Spleen (tissue), 11 donors: ENCODE measurements around the gene VAV2. TPM values are rescaled to one million over a fixed set of nuclear protein-coding genes. Genes with fewer than 3 reads are reported as not detected.
A peak's percentile ranks its signal among the peaks of the same experiment; 100 is the strongest.

ENCODE experiments used
- DNase-seq: peaks from one replicate; pipeline ENCODE4 v3.0.0-alpha.2; 2020
- H3K27ac ChIP-seq, 8 donors: fragments of 200-600 bp; sonication (generic) in 7 of 8; 1 replicate in 4 of 8; 2 replicates in 4 of 8; pipeline versions ENCODE4 v1.5.0 to v1.8.0; 2016 to 2021; ENCODE audit warnings: inconsistent platforms in 4 of 8, mild to moderate bottlenecking in 4 of 8, moderate library complexity in 1 of 8
- H3K27me3 ChIP-seq, 7 donors: fragments of 200-600 bp; sonication (generic) in 6 of 7; replicated peaks in 1 of 7; 1 replicate in 4 of 7; 2 replicates in 3 of 7; pipeline versions ENCODE4 v1.5.0 to v1.8.0; 2016 to 2021; ENCODE audit warnings: inconsistent platforms in 3 of 7, mild to moderate bottlenecking in 1 of 7
- H3K36me3 ChIP-seq, 6 donors: fragments of 200-600 bp; sonication (generic) in 5 of 6; 1 replicate in 4 of 6; 2 replicates in 2 of 6; pipeline versions ENCODE4 v1.5.0 to v1.8.0; 2016 to 2021; ENCODE audit warnings: inconsistent platforms in 2 of 6
- H3K4me1 ChIP-seq, 6 donors: fragments of 200-600 bp; sonication (generic) in 5 of 6; 1 replicate in 3 of 6; 2 replicates in 3 of 6; pipeline versions ENCODE4 v1.5.0 to v1.8.0; 2016 to 2021; ENCODE audit warnings: inconsistent platforms in 3 of 6
- H3K4me3 ChIP-seq, 8 donors: fragments of 200-600 bp; sonication (generic) in 7 of 8; 1 replicate in 4 of 8; 2 replicates in 4 of 8; pipeline versions ENCODE4 v1.5.0 to v1.8.0; 2016 to 2021; ENCODE audit warnings: inconsistent platforms in 4 of 8, mild to moderate bottlenecking in 4 of 8, moderate library complexity in 2 of 8
- H3K9me3 ChIP-seq, 8 donors: fragments of 200-600 bp; sonication (generic) in 7 of 8; 1 replicate in 4 of 8; 2 replicates in 4 of 8; pipeline versions ENCODE4 v1.5.0 to v1.8.0; 2016 to 2021; ENCODE audit warnings: inconsistent platforms in 4 of 8
- POLR2A ChIP-seq, 3 donors: fragments of 450-650 bp; IDR thresholded peaks; one replicate each; pipeline ENCODE4 v1.5.1; 2017; ENCODE audit warnings: antibody characterized with exemption in 3 of 3, mild to moderate bottlenecking in 1 of 3
- POLR2AphosphoS5 ChIP-seq, 3 donors: sonication (generic); formaldehyde crosslinking; IDR thresholded peaks; one replicate each; pipeline ENCODE4 v1.5.1; 2017; ENCODE audit warnings: antibody characterized with exemption in 3 of 3
- WGBS, 5 donors: extraction: QIAGEN DNeasy Blood & Tissue Kit in 3 of 5; methylation state at CpG; one replicate each; pipeline versions ENCODE4 v1.1.5 to v1.1.7; 2013 to 2018; 5-methylcytosine and 5-hydroxymethylcytosine counted together
- intact Hi-C: fragments of 100-400 bp; cut with DNase I; formaldehyde crosslinking; loops from one replicate; pipeline ENCODE4 v1.15.0; 2023; ENCODE audit warnings: low total_unique reads
- polyA plus RNA-seq, 3 donors: library from polyadenylated mRNA; stranded (reverse); fragments of 200-250 nt; gene quantifications; one replicate each; pipeline ENCODE4 v1.2.1, GENCODE V29; 2013
- total RNA-seq, 7 donors: library from RNA; depleted of rRNA in 3 of 7; stranded (reverse); fragments of >200 nt in 3 of 7; fragmentation: NEBNext Ultra II Directional in 4 of 7; extraction: Animal tissue kit (Norgen Biotek cat#: 25700) in 4 of 7; gene quantifications; one replicate each; pipeline versions ENCODE4 v1.1.0 to v1.2.1, GENCODE V29; 2016 to 2021
- TF ChIP-seq, protein P1 (sequence below), 11 experiments: fragments of 200-600 bp in 7 of 11; fragments of 450-650 bp in 4 of 11; sonication (generic) in 4 of 11; IDR thresholded peaks in 8 of 11; conservative IDR thresholded peaks in 3 of 11; 1 replicate in 7 of 11; 2 replicates in 4 of 11; pipeline versions ENCODE4 v1.4.0 to v1.8.0; 2016 to 2021; ENCODE audit warnings: antibody characterized with exemption in 11 of 11, inconsistent platforms in 4 of 11, mild to moderate bottlenecking in 1 of 11
- donor health status: healthy with polysubstance abuse.
- donor health status: DM: no; HTN: no; CAD: no; lungs with moderate emphysema.
- donor health status: DM: no; HTN: no; CAD: no.
- donor health status: Bipolar disorder and iron deficiency.
- donor health status: healthy.
- donor health status: DM: no; HTN: no; CAD: no.
- donor health status: DM: yes; HTN: yes; CAD: no.

The VAV2 gene
- total and polyA plus RNA-seq, 10 donors: 14.2 to 39.2 (median 23.3) TPM

DNA sequence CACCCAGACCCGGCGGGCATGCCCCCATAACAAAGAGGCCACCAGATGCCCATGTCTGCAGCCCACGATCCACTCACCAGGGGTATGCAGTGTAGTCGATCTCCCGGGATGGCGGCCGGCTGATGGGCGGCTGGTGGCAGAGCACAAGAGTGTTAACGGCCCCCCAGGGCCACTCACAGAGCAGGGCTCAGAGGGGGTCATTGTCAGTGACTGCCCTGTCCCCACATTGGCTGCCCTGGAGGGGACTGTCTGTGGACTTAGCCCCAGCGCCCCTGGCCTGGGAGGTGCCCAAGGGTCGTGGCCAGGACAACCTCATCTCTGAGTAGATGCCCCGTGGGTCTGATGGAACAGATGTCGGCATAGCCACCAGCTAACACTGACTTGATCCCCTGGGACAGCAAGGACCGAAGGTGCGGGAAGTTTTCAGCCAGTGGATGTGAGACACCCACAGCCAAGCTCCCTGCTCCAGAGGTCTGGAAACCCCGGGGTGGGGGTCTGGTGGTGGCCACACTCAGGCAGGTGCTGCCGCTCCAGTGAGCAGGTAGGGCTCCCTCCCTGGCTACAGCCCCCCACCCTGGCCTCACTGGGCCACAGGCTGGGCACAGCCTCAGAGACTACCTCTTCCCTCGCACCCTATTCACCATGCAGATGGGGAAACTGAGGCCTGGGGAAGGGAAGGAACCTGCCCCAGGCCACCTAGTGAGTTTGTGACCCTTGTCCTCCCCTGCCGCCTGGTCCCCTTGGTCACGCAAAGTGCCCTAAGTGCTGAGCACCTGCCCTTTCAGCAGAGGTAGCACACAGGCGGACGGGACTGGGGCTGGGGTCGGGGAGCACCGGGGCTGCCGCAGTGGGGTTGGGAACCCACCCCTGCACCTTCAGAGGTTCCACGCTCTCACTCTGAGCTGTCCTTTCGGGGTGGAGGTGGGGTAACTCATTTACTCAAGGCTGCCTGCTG, 215.9 kb downstream of the VAV2 start:
- H3K27me3 ChIP-seq: peaks cover 0 to under 1% (median 0%) of the 10 kb centered on the region in 7 donors
- WGBS, 5 donors: 90 to 96% (median 95%) methylated on average over 15 to 27 of the region's 27 CpGs
- H3K4me1 ChIP-seq: no peaks in the 10 kb centered on the region
- no peak overlapping the region for H3K27ac ChIP-seq
- no peak overlapping the region for H3K4me3 ChIP-seq
- DNase-seq: peak; percentile 71
- intact Hi-C loops: no loop called here
- H3K36me3 ChIP-seq: peaks cover 0 to 97% (median 55%) of the 10 kb centered on the region in 6 donors
- H3K9me3 ChIP-seq: peaks cover 0 to 15% (median 3%) of the 10 kb centered on the region in 8 donors
- TF ChIP-seq, protein P1, sequence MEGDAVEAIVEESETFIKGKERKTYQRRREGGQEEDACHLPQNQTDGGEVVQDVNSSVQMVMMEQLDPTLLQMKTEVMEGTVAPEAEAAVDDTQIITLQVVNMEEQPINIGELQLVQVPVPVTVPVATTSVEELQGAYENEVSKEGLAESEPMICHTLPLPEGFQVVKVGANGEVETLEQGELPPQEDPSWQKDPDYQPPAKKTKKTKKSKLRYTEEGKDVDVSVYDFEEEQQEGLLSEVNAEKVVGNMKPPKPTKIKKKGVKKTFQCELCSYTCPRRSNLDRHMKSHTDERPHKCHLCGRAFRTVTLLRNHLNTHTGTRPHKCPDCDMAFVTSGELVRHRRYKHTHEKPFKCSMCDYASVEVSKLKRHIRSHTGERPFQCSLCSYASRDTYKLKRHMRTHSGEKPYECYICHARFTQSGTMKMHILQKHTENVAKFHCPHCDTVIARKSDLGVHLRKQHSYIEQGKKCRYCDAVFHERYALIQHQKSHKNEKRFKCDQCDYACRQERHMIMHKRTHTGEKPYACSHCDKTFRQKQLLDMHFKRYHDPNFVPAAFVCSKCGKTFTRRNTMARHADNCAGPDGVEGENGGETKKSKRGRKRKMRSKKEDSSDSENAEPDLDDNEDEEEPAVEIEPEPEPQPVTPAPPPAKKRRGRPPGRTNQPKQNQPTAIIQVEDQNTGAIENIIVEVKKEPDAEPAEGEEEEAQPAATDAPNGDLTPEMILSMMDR (IDR thresholded peaks at IDR 0.05 in 8 of 11, conservative IDR thresholded peaks at IDR 0.05 in 3 of 11): no peak

DNA sequence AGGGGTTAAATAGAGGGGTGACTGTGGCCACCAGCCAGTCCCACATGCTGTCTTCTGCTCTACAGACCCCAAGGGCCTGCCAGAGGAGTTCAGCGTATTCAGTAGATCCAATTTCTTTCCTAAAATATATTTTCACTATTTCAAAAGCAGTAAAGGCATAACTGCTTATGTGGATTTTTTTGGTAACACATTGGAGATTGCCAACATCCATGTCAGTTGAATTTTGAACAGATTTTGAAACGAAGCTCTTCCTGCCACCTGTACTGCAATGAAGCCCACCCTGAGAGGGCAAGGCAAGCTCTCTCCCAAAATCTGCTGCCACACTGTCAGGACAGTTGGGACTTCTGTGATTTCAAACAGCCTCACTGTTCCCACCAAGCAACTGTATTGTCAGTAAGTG, 216.8 kb downstream of the VAV2 start:
- WGBS, 5 donors: 80 to 93% (median 92%) methylated on average over 2 of the region's 2 CpGs
- peaks cover 0 to 97% (median 58%) of the 10 kb centered on the region in 6 donors for H3K36me3 ChIP-seq
- no peak for DNase-seq

DNA sequence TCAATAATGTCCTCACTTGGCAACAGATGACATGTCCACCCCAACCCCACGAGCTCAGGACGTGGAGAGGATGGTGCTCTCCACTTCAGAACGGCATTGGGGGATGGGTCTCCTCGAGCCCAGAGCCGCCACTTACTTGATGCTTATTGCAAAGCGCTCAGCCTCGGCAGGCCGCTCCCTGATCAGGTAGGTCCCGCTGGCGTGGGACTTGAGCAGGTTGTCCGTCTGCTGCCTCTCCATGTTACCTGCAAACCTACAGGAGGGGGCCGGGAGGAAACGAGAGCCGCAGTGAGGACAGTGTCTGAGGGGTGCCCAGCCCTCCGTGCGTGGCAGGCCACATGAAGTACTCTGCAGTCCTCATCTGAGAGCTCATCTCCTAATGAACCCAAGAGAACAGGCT, 217.3 kb downstream of the VAV2 start:
- TF ChIP-seq POLR2AphosphoS5 (IDR thresholded peaks at IDR 0.05): peak in 1 of 3 donors; percentile 22
- TF ChIP-seq POLR2A (IDR thresholded peaks at IDR 0.05): no peak
- intact Hi-C loops: no loop called here
- peak; percentile 66 for DNase-seq
- Histone ChIP-seq H3K36me3 (peaks cover 0 to 99% (median 62%) of the 10 kb centered on the region in 6 donors), H3K27me3 (no peaks in the 10 kb centered on the region), H3K27ac (no peak overlapping the region), H3K9me3 (peaks cover 0 to 15% (median 3%) of the 10 kb centered on the region in 8 donors), H3K4me3 (no peak overlapping the region), H3K4me1 (no peaks in the 10 kb centered on the region)
- WGBS, 5 donors: 94 to 99% (median 97%) methylated on average over 10 to 16 of the region's 16 CpGs

More for the DNA sequence above, 216.8 kb downstream of the VAV2 start:
- Histone ChIP-seq H3K27ac (no peak overlapping the region), H3K9me3 (peaks cover 0 to 15% (median 3%) of the 10 kb centered on the region in 8 donors), H3K4me3 (no peak overlapping the region), H3K4me1 (no peaks in the 10 kb centered on the region), H3K27me3 (no peaks in the 10 kb centered on the region)
- intact Hi-C loops: no loop called here
- TF ChIP-seq POLR2AphosphoS5 (IDR thresholded peaks at IDR 0.05) (no peak), POLR2A (IDR thresholded peaks at IDR 0.05) (no peak)
- TF ChIP-seq, protein P1 (IDR thresholded peaks at IDR 0.05 in 8 of 11, conservative IDR thresholded peaks at IDR 0.05 in 3 of 11): no peak

DNA sequence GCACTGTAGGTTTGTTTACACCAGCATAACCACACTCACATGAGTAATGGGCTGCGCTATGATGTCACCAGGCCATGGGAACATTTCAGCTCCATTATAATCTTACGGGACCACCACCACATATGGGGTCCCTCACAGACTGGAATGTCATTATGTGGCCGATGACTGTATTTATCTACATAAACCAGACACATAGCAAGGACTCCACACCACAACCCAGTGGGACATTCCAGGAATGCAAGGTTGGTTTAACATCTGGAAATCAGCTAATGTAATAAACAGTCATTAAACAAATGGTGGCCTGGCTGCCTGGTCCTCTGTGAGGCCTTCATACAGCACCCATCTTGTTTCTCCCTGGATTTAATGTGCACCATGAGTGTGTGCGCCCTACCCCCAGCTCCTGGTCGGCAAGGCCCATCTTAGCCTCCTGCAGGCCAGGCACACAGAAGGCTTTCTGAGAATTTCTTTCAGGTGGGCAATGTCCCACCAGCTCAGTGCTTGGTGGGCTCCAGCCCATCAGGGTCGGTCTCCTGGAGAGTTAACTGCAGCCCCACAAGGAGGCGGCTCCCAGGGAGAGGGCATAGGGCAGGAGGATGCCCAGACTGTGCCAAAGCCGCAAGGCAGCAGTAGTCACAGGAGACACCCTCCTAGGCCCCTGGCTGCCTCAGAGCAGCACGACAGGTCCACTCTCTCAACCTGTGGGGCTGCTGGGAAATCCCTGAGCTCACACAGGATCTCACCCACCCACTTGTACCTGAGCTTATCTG, 218.1 kb downstream of the VAV2 start:
- intact Hi-C loops: no loop called here
- DNase-seq: peak; percentile 49
- peaks cover 0 to 99% (median 63%) of the 10 kb centered on the region in 6 donors for H3K36me3 ChIP-seq

More for the DNA sequence above, 218.1 kb downstream of the VAV2 start:
- H3K4me3 ChIP-seq: no peak overlapping the region
- TF ChIP-seq POLR2AphosphoS5 (IDR thresholded peaks at IDR 0.05): no peak
- TF ChIP-seq POLR2A (IDR thresholded peaks at IDR 0.05): no peak
- H3K27ac ChIP-seq: no peak overlapping the region
- no peaks in the 10 kb centered on the region for H3K27me3 ChIP-seq
- WGBS, 5 donors: 90 to 98% (median 94%) methylated on average over 5 to 9 of the region's 9 CpGs
- peaks cover 0 to 15% (median 3%) of the 10 kb centered on the region in 8 donors for H3K9me3 ChIP-seq
- H3K4me1 ChIP-seq: no peaks in the 10 kb centered on the region
